Measurements from ENCODE around the gene THSD4.

DNA sequence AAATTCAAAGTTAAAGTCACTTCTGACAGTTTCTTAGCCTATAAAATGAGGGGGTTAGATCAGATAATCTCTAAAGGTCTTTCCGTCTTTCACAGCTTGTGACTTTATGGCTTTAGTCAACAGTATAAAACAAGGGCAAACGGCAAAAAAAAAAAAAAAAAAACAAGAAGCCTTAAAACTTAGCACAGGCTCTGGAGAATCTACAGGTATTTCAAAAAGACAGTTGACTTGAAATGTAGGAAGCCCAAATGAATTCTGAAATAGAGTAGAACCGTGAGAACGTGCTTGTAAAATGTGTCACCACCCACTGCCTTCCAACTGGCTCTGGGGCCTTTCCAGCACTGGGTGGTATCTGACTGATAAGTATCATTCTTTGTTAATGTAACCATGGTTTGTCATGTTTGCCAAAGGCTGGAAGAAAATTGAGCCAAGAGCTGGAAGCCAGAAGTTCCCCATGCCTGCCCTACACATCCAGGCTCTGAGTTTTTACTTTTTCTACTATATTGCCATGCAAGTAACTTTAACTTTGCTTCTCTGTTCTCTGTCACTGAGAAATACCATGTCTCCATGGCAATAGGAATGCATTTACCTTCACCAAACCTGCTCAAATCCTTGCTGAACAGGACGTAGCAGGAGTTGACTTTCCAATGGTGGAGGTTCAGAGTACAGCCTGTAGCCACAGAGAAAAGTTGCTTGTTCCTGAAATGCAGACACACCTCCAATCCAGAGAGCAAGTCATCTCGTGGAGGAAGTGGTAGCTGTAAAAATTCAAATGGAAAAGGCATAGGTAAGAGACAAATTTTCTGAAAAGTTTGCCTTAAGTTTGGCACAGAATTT is 35.8 kb upstream of the THSD4 start:
- TF ChIP-seq, protein P1, sequence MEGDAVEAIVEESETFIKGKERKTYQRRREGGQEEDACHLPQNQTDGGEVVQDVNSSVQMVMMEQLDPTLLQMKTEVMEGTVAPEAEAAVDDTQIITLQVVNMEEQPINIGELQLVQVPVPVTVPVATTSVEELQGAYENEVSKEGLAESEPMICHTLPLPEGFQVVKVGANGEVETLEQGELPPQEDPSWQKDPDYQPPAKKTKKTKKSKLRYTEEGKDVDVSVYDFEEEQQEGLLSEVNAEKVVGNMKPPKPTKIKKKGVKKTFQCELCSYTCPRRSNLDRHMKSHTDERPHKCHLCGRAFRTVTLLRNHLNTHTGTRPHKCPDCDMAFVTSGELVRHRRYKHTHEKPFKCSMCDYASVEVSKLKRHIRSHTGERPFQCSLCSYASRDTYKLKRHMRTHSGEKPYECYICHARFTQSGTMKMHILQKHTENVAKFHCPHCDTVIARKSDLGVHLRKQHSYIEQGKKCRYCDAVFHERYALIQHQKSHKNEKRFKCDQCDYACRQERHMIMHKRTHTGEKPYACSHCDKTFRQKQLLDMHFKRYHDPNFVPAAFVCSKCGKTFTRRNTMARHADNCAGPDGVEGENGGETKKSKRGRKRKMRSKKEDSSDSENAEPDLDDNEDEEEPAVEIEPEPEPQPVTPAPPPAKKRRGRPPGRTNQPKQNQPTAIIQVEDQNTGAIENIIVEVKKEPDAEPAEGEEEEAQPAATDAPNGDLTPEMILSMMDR (IDR thresholded peaks at IDR 0.05; ENCODE audit: insufficient read depth, low read depth, low read length), result no peak
- no peak for TF ChIP-seq EZH2 (IDR thresholded peaks at IDR 0.05; ENCODE audit: insufficient read depth, low read length)
